Lower lobe of right lung (tissue), 2 donors: ENCODE measurements around the gene MAGI1. TPM values are rescaled to one million over a fixed set of nuclear protein-coding genes. Genes with fewer than 3 reads are reported as not detected.

Experiments used
- ATAC-seq, 2 donors: fragments of 200-7000 bp; cut with Tn5 transposase; one replicate each; pipeline ENCODE4 v1.9.1; 2020 to 2022; ENCODE audit warnings: mild to moderate bottlenecking in 2 of 2, moderate library complexity in 2 of 2
- DNase-seq: peaks from one replicate; pipeline ENCODE4 v3.0.0-alpha.2; 2020
- H3K27ac ChIP-seq: fragments of 200-600 bp; one replicate; pipeline ENCODE4 v1.8.0; 2022
- H3K27me3 ChIP-seq: fragments of 200-600 bp; one replicate; pipeline ENCODE4 v1.8.0; 2022; ENCODE audit warnings: low read depth
- H3K36me3 ChIP-seq: fragments of 200-600 bp; one replicate; pipeline ENCODE4 v1.8.0; 2022; ENCODE audit warnings: mild to moderate bottlenecking
- H3K4me1 ChIP-seq: fragments of 200-600 bp; one replicate; pipeline ENCODE4 v1.8.0; 2022
- H3K4me3 ChIP-seq: fragments of 200-600 bp; one replicate; pipeline ENCODE4 v1.8.0; 2022; ENCODE audit warnings: mild to moderate bottlenecking
- H3K9me3 ChIP-seq: fragments of 200-600 bp; one replicate; pipeline ENCODE4 v1.8.0; 2022
- intact Hi-C: fragments of 100-400 bp; cut with DNase I; formaldehyde crosslinking; loops from one replicate; pipeline ENCODE4 v1.11.0; 2022
- total RNA-seq: library from RNA; stranded (reverse); fragmentation: NEBNext Ultra II Directional; extraction: Animal tissue kit (Norgen Biotek cat#: 25700); gene quantifications from one replicate; pipeline ENCODE4 v1.2.1, GENCODE V29; 2021
- TF ChIP-seq, protein P1 (sequence below): fragments of 200-600 bp; IDR thresholded peaks from one replicate; pipeline ENCODE4 v1.8.0; 2022; ENCODE audit warnings: antibody characterized with exemption, mild to moderate bottlenecking
- donor health status: DM: no; HTN: yes; CAD: no; lungs with severe emphysema.

Gene MAGI1
- total RNA-seq, 1 donor from 2014 or later, result 35.5 TPM

DNA sequence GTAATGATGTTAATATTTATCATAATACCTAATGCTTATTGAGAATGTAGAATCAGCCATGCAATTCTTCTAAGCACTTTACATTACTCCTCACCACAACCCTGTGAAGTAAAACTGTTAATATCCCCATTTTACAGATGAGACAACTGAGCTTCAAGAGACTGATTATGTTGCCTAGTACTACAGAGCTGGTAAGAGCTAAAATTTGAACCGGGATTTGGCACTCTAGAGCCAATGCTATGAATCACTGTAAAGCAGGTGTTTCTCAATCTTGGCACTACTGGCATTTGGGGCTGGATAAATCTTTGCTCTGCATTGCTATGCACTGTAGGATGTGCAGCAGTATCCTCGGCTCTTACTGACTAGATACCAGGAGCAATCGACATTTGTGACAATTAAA, 367.7 kb downstream of the MAGI1 start:
- Histone ChIP-seq H3K9me3 (no peaks in the 10 kb centered on the region), H3K36me3 (no peaks in the 10 kb centered on the region), H3K27me3 (no peaks in the 10 kb centered on the region), H3K4me1 (no peaks in the 10 kb centered on the region), H3K27ac (no peak overlapping the region), H3K4me3 (no peak overlapping the region)
- no peak for DNase-seq
- intact Hi-C loops, result no loop called here
- TF ChIP-seq, protein P1, sequence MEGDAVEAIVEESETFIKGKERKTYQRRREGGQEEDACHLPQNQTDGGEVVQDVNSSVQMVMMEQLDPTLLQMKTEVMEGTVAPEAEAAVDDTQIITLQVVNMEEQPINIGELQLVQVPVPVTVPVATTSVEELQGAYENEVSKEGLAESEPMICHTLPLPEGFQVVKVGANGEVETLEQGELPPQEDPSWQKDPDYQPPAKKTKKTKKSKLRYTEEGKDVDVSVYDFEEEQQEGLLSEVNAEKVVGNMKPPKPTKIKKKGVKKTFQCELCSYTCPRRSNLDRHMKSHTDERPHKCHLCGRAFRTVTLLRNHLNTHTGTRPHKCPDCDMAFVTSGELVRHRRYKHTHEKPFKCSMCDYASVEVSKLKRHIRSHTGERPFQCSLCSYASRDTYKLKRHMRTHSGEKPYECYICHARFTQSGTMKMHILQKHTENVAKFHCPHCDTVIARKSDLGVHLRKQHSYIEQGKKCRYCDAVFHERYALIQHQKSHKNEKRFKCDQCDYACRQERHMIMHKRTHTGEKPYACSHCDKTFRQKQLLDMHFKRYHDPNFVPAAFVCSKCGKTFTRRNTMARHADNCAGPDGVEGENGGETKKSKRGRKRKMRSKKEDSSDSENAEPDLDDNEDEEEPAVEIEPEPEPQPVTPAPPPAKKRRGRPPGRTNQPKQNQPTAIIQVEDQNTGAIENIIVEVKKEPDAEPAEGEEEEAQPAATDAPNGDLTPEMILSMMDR, result no peak
- no peak for ATAC-seq

DNA sequence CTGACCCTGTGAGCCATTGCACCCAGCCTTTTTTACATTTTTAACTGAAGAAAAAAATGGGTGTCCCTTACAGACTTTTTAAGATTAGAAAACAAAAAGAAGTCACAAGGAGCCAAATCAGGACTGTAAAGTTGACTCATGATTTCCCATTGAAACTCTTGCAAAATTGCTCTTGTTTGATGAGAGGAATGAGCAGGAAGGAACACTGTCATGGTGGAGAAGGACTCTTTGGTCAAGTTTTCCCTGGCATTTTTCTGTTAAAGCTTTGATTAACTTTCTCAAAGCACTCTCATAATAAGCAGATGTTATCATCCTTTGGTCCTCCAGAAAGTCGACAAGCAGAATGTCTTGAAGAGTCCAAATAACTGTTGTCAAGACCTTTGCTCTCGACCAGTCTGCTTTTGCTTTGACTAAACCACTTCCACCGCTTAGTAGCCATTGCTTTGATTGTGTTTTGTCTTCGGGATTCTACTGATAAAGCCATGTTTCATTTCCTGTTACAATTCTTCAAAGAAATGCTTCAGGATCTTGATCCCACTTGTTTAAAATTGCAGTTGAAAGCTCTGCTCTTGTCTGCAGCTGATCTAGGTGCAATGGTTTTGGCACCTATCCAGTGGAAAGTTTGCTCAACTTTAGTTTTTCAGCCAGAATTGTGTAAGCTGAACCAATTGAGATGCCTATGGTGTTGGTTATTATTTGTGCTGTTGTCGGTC, 369.4 kb downstream of the MAGI1 start:
- TF ChIP-seq, protein P1, result no peak
- H3K36me3 ChIP-seq, result no peaks in the 10 kb centered on the region
- no peak for DNase-seq
- no peak overlapping the region for H3K27ac ChIP-seq
- no peak overlapping the region for H3K4me3 ChIP-seq
- H3K4me1 ChIP-seq, result no peaks in the 10 kb centered on the region
- no peaks in the 10 kb centered on the region for H3K27me3 ChIP-seq
- peak in 1 of 2 donors; percentile 46 for ATAC-seq
- intact Hi-C loops, result no loop called here
- H3K9me3 ChIP-seq, result no peaks in the 10 kb centered on the region

- intact Hi-C loops, result no loop called here
- no peak for ATAC-seq
- H3K36me3 ChIP-seq, result no peaks in the 10 kb centered on the region
- H3K4me3 ChIP-seq, result no peak overlapping the region
- H3K9me3 ChIP-seq, result no peaks in the 10 kb centered on the region
- H3K27ac ChIP-seq, result no peak overlapping the region
- no peak for DNase-seq
- no peaks in the 10 kb centered on the region for H3K27me3 ChIP-seq
- H3K4me1 ChIP-seq, result no peaks in the 10 kb centered on the region
- TF ChIP-seq, protein P1, result no peak
Measured at GRCh38 chr3:65667963-65668362, 370.8 kb downstream of the MAGI1 start.

DNA sequence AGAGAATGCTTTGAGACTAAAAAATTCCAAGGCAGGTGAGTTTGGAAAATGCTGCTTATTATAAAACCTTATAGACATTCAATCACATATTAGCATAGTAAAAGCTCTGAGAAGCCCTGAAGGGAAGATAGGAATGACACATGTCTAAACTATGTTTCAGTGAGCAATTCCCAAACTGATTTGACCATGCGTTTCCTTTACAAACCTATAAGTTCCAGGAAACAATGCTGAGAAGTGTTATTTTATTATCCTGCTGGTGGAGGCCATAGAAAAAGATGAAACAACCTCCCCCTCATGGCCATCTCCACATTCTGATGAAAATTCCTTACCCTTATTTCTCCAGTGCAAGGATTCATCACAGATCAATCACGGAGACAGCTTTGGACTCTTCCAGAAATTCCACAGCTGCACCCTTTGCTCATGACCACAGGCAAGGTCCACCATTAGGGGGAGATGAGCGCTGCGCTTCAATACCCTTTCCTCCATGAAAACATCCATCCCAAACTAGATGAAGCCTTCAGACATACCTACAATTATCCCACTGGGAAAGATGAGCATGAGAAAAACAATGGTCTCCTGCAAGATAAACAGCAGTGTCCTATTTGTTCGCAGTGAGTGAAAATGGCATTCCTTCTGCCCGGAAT, 372.1 kb downstream of the MAGI1 start:
- TF ChIP-seq, protein P1, result no peak
- Histone ChIP-seq H3K27me3 (no peaks in the 10 kb centered on the region), H3K4me1 (no peaks in the 10 kb centered on the region), H3K4me3 (no peak overlapping the region), H3K36me3 (no peaks in the 10 kb centered on the region), H3K27ac (no peak overlapping the region), H3K9me3 (no peaks in the 10 kb centered on the region)
- DNase-seq, result no peak
- intact Hi-C loops, result no loop called here
- no peak for ATAC-seq

- Histone ChIP-seq H3K27ac (no peak overlapping the region), H3K4me3 (no peak overlapping the region), H3K9me3 (no peaks in the 10 kb centered on the region), H3K27me3 (no peaks in the 10 kb centered on the region), H3K36me3 (no peaks in the 10 kb centered on the region), H3K4me1 (no peaks in the 10 kb centered on the region)
- ATAC-seq (no peak), DNase-seq (no peak)
- intact Hi-C loops, result no loop called here
- TF ChIP-seq, protein P1, result no peak
Measured at GRCh38 chr3:65665915-65666314, 372.8 kb downstream of the MAGI1 start.
